RWPE2 (cell line): ENCODE results near the gene BMPER.

Experiments
- ATAC-seq: fragments of 200-7000 bp; cut with Tn5 transposase; 3 replicates; pipeline ENCODE4 v1.9.1; 2021; ENCODE audit warnings: low read depth
- DNase-seq: peaks from one replicate; pipeline ENCODE4 v3.0.0-alpha.2; 2020; ENCODE audit warnings: low spot score
- H3K27ac ChIP-seq: fragments of 450-650 bp; 2 replicates; pipeline ENCODE4 v1.5.1; 2017; ENCODE audit warnings: mild to moderate bottlenecking; ENCODE audit not compliant: poor library complexity, severe bottlenecking
- H3K27me3 ChIP-seq: fragments of 250-450 bp; sonication (Bioruptor Pico); 2 replicates; pipeline ENCODE4 v1.5.1; 2021; ENCODE audit warnings: mild to moderate bottlenecking, moderate library complexity; ENCODE audit not compliant: insufficient read depth, poor library complexity, severe bottlenecking
- H3K36me3 ChIP-seq: fragments of 250-450 bp; sonication (Bioruptor Pico); 2 replicates; pipeline ENCODE4 v1.5.1; 2020; ENCODE audit warnings: low read depth, mild to moderate bottlenecking, moderate library complexity
- H3K4me1 ChIP-seq: fragments of 250-450 bp; sonication (Bioruptor Pico); 2 replicates; pipeline ENCODE4 v1.5.1; 2021; ENCODE audit warnings: mild to moderate bottlenecking, moderate library complexity; ENCODE audit not compliant: insufficient read depth, poor library complexity, severe bottlenecking
- H3K4me3 ChIP-seq: fragments of 250-450 bp; sonication (Bioruptor Pico); 2 replicates; pipeline ENCODE4 v1.5.1; 2021; ENCODE audit warnings: mild to moderate bottlenecking, moderate library complexity; ENCODE audit not compliant: severe bottlenecking
- H3K9me3 ChIP-seq: fragments of 250-450 bp; sonication (Bioruptor Pico); 2 replicates; pipeline ENCODE4 v1.5.1; 2021; ENCODE audit warnings: mild to moderate bottlenecking, moderate library complexity; ENCODE audit not compliant: severe bottlenecking
- CTCF ChIP-seq: fragments of 450-650 bp; IDR thresholded peaks from one replicate; pipeline ENCODE4 v1.5.1; 2017; ENCODE audit warnings: mild to moderate bottlenecking, moderate library complexity; ENCODE audit not compliant: poor library complexity, severe bottlenecking

Gene BMPER

GRCh38 chr7:34026481-34027190, 121.3 kb downstream of the BMPER start:
- ATAC-seq (no peak), DNase-seq (no peak)
- Histone ChIP-seq H3K9me3 (no peaks in the 10 kb centered on the region), H3K27ac (no peak overlapping the region), H3K4me3 (no peak overlapping the region), H3K4me1 (no peaks in the 10 kb centered on the region), H3K27me3 (no peaks in the 10 kb centered on the region), H3K36me3 (no peaks in the 10 kb centered on the region)
- no peak for TF ChIP-seq CTCF

- no peak overlapping the region for H3K27ac ChIP-seq
- no peaks in the 10 kb centered on the region for H3K36me3 ChIP-seq
- DNase-seq, result no peak
- H3K4me1 ChIP-seq, result peaks cover 11% of the 10 kb centered on the region
- no peaks in the 10 kb centered on the region for H3K27me3 ChIP-seq
- no peak overlapping the region for H3K4me3 ChIP-seq
- ATAC-seq, result no peak
- no peaks in the 10 kb centered on the region for H3K9me3 ChIP-seq
- no peak for TF ChIP-seq CTCF
These were observed 125.8 kb downstream of the BMPER start for GRCh38 chr7:34031156-34031555.

GRCh38 chr7:34034728-34035127, 129.4 kb downstream of the BMPER start:
- TF ChIP-seq CTCF, result no peak
- Histone ChIP-seq H3K9me3 (no peaks in the 10 kb centered on the region), H3K36me3 (no peaks in the 10 kb centered on the region), H3K27ac (no peak overlapping the region), H3K4me3 (no peak overlapping the region), H3K4me1 (peaks cover 15% of the 10 kb centered on the region), H3K27me3 (no peaks in the 10 kb centered on the region)
- no peak for DNase-seq
- ATAC-seq, result peak; percentile 25; the same call in 1 of the 3 replicates

- H3K36me3 ChIP-seq, result no peaks in the 10 kb centered on the region
- DNase-seq, result peak; percentile 61
- no peaks in the 10 kb centered on the region for H3K9me3 ChIP-seq
- no peak overlapping the region for H3K4me3 ChIP-seq
- no peak overlapping the region for H3K27ac ChIP-seq
- no peak for TF ChIP-seq CTCF
- peaks cover 15% of the 10 kb centered on the region for H3K4me1 ChIP-seq
- H3K27me3 ChIP-seq, result no peaks in the 10 kb centered on the region
- ATAC-seq, result peak; percentile 79
These were observed 130.9 kb downstream of the BMPER start for GRCh38 chr7:34036051-34036920.
